ENCODE results near the gene DNAH2.

DNA sequence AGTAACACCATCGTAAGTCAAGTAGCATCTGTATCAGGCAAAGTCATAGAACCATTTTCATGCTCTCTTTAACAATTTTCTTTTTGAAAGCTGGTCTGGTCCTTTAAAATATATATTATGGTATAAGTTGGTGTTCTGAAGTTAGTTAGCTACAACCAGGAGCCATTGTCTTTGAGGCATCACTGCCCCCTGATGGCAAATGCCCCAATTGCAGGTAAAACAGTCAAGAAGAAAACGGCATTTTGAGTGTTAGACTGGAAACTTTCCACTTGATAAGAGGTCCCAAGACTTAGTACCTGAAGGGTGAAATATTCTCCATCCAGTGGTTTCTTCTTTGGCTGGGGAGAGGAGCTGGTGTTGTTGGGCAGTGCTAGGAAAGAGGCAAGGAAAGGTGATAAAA lies 44.3 kb upstream of the DNAH2 start:
- TF ChIP-seq SRF (IDR thresholded peaks at IDR 0.05; ENCODE audit: low read depth) (no peak), POLR2A (IDR thresholded peaks at IDR 0.05; ENCODE audit: borderline replicate concordance, extremely low read depth, insufficient read depth, insufficient read length) (no peak), SP1 (IDR thresholded peaks at IDR 0.05; ENCODE audit: low read depth) (no peak), YY1 (IDR thresholded peaks at IDR 0.05; ENCODE audit: extremely low read depth, insufficient replicate concordance, low read depth, low read length) (no peak), ZNF274 (IDR thresholded peaks at IDR 0.05; ENCODE audit: low read depth, low read length) (no peak), EZH2 (IDR thresholded peaks at IDR 0.05) (no peak)
- TF ChIP-seq, protein P1, sequence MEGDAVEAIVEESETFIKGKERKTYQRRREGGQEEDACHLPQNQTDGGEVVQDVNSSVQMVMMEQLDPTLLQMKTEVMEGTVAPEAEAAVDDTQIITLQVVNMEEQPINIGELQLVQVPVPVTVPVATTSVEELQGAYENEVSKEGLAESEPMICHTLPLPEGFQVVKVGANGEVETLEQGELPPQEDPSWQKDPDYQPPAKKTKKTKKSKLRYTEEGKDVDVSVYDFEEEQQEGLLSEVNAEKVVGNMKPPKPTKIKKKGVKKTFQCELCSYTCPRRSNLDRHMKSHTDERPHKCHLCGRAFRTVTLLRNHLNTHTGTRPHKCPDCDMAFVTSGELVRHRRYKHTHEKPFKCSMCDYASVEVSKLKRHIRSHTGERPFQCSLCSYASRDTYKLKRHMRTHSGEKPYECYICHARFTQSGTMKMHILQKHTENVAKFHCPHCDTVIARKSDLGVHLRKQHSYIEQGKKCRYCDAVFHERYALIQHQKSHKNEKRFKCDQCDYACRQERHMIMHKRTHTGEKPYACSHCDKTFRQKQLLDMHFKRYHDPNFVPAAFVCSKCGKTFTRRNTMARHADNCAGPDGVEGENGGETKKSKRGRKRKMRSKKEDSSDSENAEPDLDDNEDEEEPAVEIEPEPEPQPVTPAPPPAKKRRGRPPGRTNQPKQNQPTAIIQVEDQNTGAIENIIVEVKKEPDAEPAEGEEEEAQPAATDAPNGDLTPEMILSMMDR (IDR thresholded peaks at IDR 0.05 in 2 of 3, conservative IDR thresholded peaks at IDR 0.05 in 1 of 3; ENCODE audit: borderline replicate concordance in 1 of 3, insufficient read depth in 1 of 3, low read depth in 2 of 3, low read length in 2 of 3): peak in 2 of 3 experiments; percentile 43 to 72; a peak in 4 of 6 replicates
